Gastroesophageal sphincter (tissue), 4 donors: ENCODE data around the gene LRP10. TPM values are rescaled to one million over a fixed set of nuclear protein-coding genes. Genes with fewer than 3 reads are reported as not detected.

Experiments
- ATAC-seq: fragments of 150-250 bp; one replicate; pipeline ENCODE4 v1.9.1; 2016; ENCODE audit warnings: mild to moderate bottlenecking, moderate library complexity
- H3K27ac ChIP-seq, 4 donors: fragments of 200-600 bp; sonication (generic) in 3 of 4; 1 replicate in 3 of 4; 2 replicates in 1 of 4; pipeline ENCODE4 v1.5.1; 2016 to 2019
- H3K27me3 ChIP-seq: fragments of 200-600 bp; sonication (generic); one replicate; pipeline ENCODE4 v1.5.1; 2019
- H3K36me3 ChIP-seq, 2 donors: fragments of 200-600 bp; sonication (generic); one replicate each; pipeline ENCODE4 v1.5.1; 2019; ENCODE audit warnings: control low read depth in 1 of 2
- H3K4me1 ChIP-seq, 3 donors: fragments of 200-600 bp; sonication (generic); 1 replicate in 2 of 3; 2 replicates in 1 of 3; pipeline ENCODE4 v1.5.1; 2016 to 2019; ENCODE audit warnings: control low read depth in 2 of 3
- H3K4me3 ChIP-seq, 2 donors: fragments of 200-600 bp; sonication (generic); one replicate each; pipeline ENCODE4 v1.5.1; 2019; ENCODE audit warnings: mild to moderate bottlenecking in 1 of 2, moderate library complexity in 1 of 2
- H3K9me3 ChIP-seq, 3 donors: fragments of 200-600 bp; sonication (generic); one replicate each; pipeline ENCODE4 v1.5.1; 2017 to 2019; ENCODE audit warnings: control low read depth in 2 of 3
- CTCF ChIP-seq, 4 experiments: fragments of 200-600 bp in 2 of 4; fragments of 450-650 bp in 2 of 4; sonication (generic) in 1 of 4; IDR thresholded peaks; one replicate each; pipeline ENCODE4 v1.5.1; 2017 to 2019; ENCODE audit warnings: antibody characterized with exemption in 4 of 4, mild to moderate bottlenecking in 2 of 4, moderate library complexity in 2 of 4
- EP300 ChIP-seq: sonication (generic); formaldehyde crosslinking; IDR thresholded peaks from one replicate; pipeline ENCODE4 v1.6.1; 2017; ENCODE audit warnings: antibody characterized with exemption, mild to moderate bottlenecking
- POLR2A ChIP-seq, 2 donors: fragments of 450-650 bp; IDR thresholded peaks; one replicate each; pipeline ENCODE4 v1.6.1; 2017; ENCODE audit warnings: antibody characterized with exemption in 2 of 2, mild to moderate bottlenecking in 2 of 2, moderate library complexity in 1 of 2
- POLR2AphosphoS5 ChIP-seq: sonication (generic); formaldehyde crosslinking; IDR thresholded peaks from one replicate; pipeline ENCODE4 v1.6.1; 2017; ENCODE audit warnings: antibody characterized with exemption
- WGBS, 2 donors: methylation state at CpG; one replicate each; pipeline ENCODE4 v1.1.5; 2018; ENCODE audit warnings: low coverage in 1 of 2; 5-methylcytosine and 5-hydroxymethylcytosine counted together
- total RNA-seq, 4 donors: library from RNA; depleted of rRNA; stranded (reverse); fragments of >200 nt; gene quantifications; one replicate each; pipeline ENCODE4 v1.1.0, GENCODE V29; 2016

LRP10 gene
- total RNA-seq, 4 donors from 2014 or later, result 123 to 257 (median 163) TPM

DNA sequence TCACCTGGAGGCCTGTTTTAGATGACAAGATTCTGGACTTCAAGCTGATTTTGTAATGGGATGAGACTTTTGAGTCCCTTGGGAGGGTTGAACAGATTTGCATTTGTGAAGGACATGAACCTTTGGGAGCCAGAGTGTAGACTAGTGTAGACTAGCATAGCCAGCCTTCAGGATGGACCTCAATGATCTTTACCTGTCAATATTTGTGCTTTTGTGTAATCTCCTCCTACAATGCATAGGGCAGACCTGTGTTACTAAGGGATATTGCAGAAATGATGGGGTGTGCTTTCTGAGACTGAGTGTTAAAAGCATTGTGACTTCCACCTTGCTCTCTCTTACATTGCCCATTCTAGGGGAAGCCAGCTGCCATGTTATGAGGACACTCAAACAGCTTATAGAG, 9.9 kb upstream of the LRP10 start:
- Histone ChIP-seq H3K4me3 (no peak overlapping the region), H3K27me3 (no peaks in the 10 kb centered on the region), H3K27ac (no peak overlapping the region), H3K36me3 (no peaks in the 10 kb centered on the region), H3K9me3 (no peaks in the 10 kb centered on the region), H3K4me1 (peaks cover 0 to 9% (median 0%) of the 10 kb centered on the region in 3 donors)
- TF ChIP-seq POLR2AphosphoS5 (no peak), EP300 (no peak), POLR2A (IDR thresholded peaks at IDR 0.05) (no peak), CTCF (IDR thresholded peaks at IDR 0.05) (no peak)
- no peak for ATAC-seq

- Histone ChIP-seq H3K27me3 (no peaks in the 10 kb centered on the region), H3K9me3 (no peaks in the 10 kb centered on the region), H3K36me3 (no peaks in the 10 kb centered on the region), H3K27ac (no peak overlapping the region), H3K4me3 (no peak overlapping the region), H3K4me1 (peaks cover 0 to 19% (median 3%) of the 10 kb centered on the region in 3 donors)
- ATAC-seq, result no peak
- 70 to 100% methylated on average over 1 to 2 of the region's 4 CpGs for WGBS, 2 donors
- no peak for TF ChIP-seq POLR2AphosphoS5
- TF ChIP-seq EP300, result no peak
- TF ChIP-seq POLR2A (IDR thresholded peaks at IDR 0.05), result no peak
- TF ChIP-seq CTCF (IDR thresholded peaks at IDR 0.05), result no peak
Observed at GRCh38 chr14:22864979-22865378, 6.6 kb upstream of the LRP10 start.

- WGBS, 2 donors, result 11 to 38% methylated on average over 4 to 6 of the region's 6 CpGs
- ATAC-seq, result no peak
Observed at GRCh38 chr14:22865424-22866405, 5.8 kb upstream of the LRP10 start.

GRCh38 chr14:22866874-22867273, 4.7 kb upstream of the LRP10 start:
- H3K4me3 ChIP-seq, result no peak overlapping the region
- peaks cover 4 to 30% (median 7%) of the 10 kb centered on the region in 3 donors for H3K4me1 ChIP-seq
- H3K9me3 ChIP-seq, result no peaks in the 10 kb centered on the region
- H3K36me3 ChIP-seq, result no peaks in the 10 kb centered on the region
- WGBS, 2 donors, result 87 to 88% methylated on average over 3 to 5 of the region's 5 CpGs
- no peak overlapping the region for H3K27ac ChIP-seq
- TF ChIP-seq CTCF (IDR thresholded peaks at IDR 0.05) (no peak), EP300 (no peak), POLR2AphosphoS5 (no peak), POLR2A (IDR thresholded peaks at IDR 0.05) (no peak)
- no peaks in the 10 kb centered on the region for H3K27me3 ChIP-seq
- no peak for ATAC-seq

More at GRCh38 chr14:22865424-22866405, 5.8 kb upstream of the LRP10 start:
- Histone ChIP-seq H3K9me3 (no peaks in the 10 kb centered on the region), H3K27me3 (no peaks in the 10 kb centered on the region), H3K36me3 (no peaks in the 10 kb centered on the region), H3K4me3 (no peak overlapping the region), H3K27ac (no peak overlapping the region), H3K4me1 (peaks cover 4 to 27% (median 7%) of the 10 kb centered on the region in 3 donors)
- TF ChIP-seq CTCF (IDR thresholded peaks at IDR 0.05) (no peak), POLR2A (IDR thresholded peaks at IDR 0.05) (no peak)

DNA sequence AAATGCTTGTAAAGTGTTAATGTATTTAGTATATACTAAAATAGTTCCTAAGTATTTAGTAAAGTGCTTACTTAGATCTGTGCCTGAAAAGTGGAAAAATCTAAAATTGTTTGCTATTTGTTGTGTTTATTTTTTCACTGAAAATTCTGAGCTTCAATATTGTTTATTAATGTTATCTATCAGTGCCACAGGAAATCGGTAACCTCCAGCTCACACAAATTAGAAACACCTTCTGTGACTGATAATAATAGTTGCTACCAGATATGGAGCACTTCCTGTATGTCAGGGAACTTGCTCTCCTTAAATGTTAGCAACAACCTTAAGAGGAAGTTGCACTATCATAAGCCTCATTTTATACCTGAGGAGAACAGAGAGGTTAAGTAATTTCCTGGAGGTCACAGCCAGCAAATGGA, 723 bp upstream of the LRP10 start:
- H3K4me3 ChIP-seq, result peak overlapping the region; percentile 71 to 98
- WGBS, 2 donors, result 0 to 20% methylated on average over 1 of the region's 1 CpG
- H3K36me3 ChIP-seq, result peaks cover 0 to 29% of the 10 kb centered on the region in 2 donors
- H3K27me3 ChIP-seq, result no peaks in the 10 kb centered on the region
- H3K4me1 ChIP-seq, result peaks cover 4 to 62% (median 17%) of the 10 kb centered on the region in 3 donors
- TF ChIP-seq POLR2A (IDR thresholded peaks at IDR 0.05) (no peak), EP300 (no peak), CTCF (IDR thresholded peaks at IDR 0.05) (no peak), POLR2AphosphoS5 (no peak)
- H3K27ac ChIP-seq, result peak overlapping the region; percentile 94 to 100 (median 98)
- H3K9me3 ChIP-seq, result no peaks in the 10 kb centered on the region
- ATAC-seq, result peak; percentile 30
